Ovary (tissue), 3 donors: Measurements from ENCODE around the gene SGPL1.

Experiments used
- CTCF ChIP-seq, 3 donors: fragments of 450-650 bp in 2 of 3; fragments of 200-600 bp in 1 of 3; IDR thresholded peaks; one replicate each; pipeline versions ENCODE4 v1.5.1 to v1.8.0; 2016 to 2022; ENCODE audit warnings: antibody characterized with exemption in 3 of 3, mild to moderate bottlenecking in 1 of 3
- EP300 ChIP-seq: sonication (generic); formaldehyde crosslinking; IDR thresholded peaks from one replicate; pipeline ENCODE4 v1.6.1; 2017; ENCODE audit warnings: antibody characterized with exemption
- POLR2A ChIP-seq: fragments of 450-650 bp; IDR thresholded peaks from one replicate; pipeline ENCODE4 v1.6.1; 2017; ENCODE audit warnings: antibody characterized with exemption, mild to moderate bottlenecking, moderate library complexity
- donor health status: DM: no; HTN: no; CAD: no.

- TF ChIP-seq POLR2A (no peak), CTCF (IDR thresholded peaks at IDR 0.05) (no peak), EP300 (no peak)
Observed at GRCh38 chr10:70774810-70775678, 40.7 kb upstream of the SGPL1 start.
